Esophagus muscularis mucosa (tissue), 4 donors: ENCODE data around the gene STK33.

Experiments used
- EP300 ChIP-seq: sonication (generic); formaldehyde crosslinking; IDR thresholded peaks from one replicate; pipeline ENCODE4 v1.6.1; 2017; ENCODE audit warnings: antibody characterized with exemption
- POLR2A ChIP-seq: fragments of 450-650 bp; IDR thresholded peaks from one replicate; pipeline ENCODE4 v1.6.1; 2017; ENCODE audit warnings: antibody characterized with exemption, moderate library complexity, mild to moderate bottlenecking, low read depth
- POLR2AphosphoS5 ChIP-seq, 2 donors: sonication (generic); formaldehyde crosslinking; IDR thresholded peaks; one replicate each; pipeline ENCODE4 v1.6.1; 2017; ENCODE audit warnings: antibody characterized with exemption in 2 of 2
- TF ChIP-seq, protein P1 (sequence below), 3 experiments: fragments of 200-600 bp in 2 of 3; fragments of 450-650 bp in 1 of 3; sonication (generic) in 2 of 3; IDR thresholded peaks; one replicate each; pipeline ENCODE4 v1.5.1; 2017 to 2019; ENCODE audit warnings: antibody characterized with exemption in 3 of 3, mild to moderate bottlenecking in 2 of 3, moderate library complexity in 1 of 3

DNA sequence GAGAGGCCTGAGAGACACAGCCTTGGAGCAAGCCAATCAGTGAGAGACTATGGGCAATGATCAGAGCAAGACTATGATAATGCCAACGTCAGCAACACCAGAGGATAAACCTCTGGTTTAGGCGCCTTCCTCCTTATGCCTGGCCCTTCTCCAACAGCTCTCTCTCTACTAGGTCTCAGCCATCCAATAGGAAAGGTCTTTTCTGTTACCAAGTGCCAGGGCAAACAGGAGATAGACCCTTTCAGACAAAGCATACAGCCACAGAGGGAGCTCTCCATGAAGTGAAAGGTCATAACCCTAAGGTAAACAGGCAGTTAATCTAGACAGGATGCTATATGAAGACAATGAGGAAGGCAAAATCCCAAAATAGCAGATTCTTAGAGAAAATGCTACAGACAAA, 9.5 kb downstream of the STK33 start:
- TF ChIP-seq, protein P1, sequence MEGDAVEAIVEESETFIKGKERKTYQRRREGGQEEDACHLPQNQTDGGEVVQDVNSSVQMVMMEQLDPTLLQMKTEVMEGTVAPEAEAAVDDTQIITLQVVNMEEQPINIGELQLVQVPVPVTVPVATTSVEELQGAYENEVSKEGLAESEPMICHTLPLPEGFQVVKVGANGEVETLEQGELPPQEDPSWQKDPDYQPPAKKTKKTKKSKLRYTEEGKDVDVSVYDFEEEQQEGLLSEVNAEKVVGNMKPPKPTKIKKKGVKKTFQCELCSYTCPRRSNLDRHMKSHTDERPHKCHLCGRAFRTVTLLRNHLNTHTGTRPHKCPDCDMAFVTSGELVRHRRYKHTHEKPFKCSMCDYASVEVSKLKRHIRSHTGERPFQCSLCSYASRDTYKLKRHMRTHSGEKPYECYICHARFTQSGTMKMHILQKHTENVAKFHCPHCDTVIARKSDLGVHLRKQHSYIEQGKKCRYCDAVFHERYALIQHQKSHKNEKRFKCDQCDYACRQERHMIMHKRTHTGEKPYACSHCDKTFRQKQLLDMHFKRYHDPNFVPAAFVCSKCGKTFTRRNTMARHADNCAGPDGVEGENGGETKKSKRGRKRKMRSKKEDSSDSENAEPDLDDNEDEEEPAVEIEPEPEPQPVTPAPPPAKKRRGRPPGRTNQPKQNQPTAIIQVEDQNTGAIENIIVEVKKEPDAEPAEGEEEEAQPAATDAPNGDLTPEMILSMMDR (IDR thresholded peaks at IDR 0.05), result no peak
- no peak for TF ChIP-seq EP300
- TF ChIP-seq POLR2A, result no peak
- no peak for TF ChIP-seq POLR2AphosphoS5 (IDR thresholded peaks at IDR 0.05)
